Neural cell (in vitro differentiated cells): Measurements from ENCODE around the gene AHRR.

ENCODE experiments used
- EP300 ChIP-seq: fragments of 450-650 bp; conservative IDR thresholded peaks from 2 replicates; pipeline ENCODE4 v1.6.1; 2014; ENCODE audit warnings: antibody characterized with exemption, mild to moderate bottlenecking, moderate library complexity; ENCODE audit not compliant: poor library complexity, severe bottlenecking
- EZH2 ChIP-seq: fragments of 200-600, 300-800 bp; shearing (Covaris generic), sonication (generic); IDR thresholded peaks from 2 replicates; pipeline ENCODE4 v1.6.1; 2014; ENCODE audit warnings: antibody characterized with exemption, low read length, borderline replicate concordance, mild to moderate bottlenecking; ENCODE audit not compliant: insufficient read depth, poor library complexity, severe bottlenecking
- MXI1 ChIP-seq: fragments of 450-650 bp; conservative IDR thresholded peaks from 2 replicates; pipeline ENCODE4 v1.6.1; 2014; ENCODE audit warnings: antibody characterized with exemption, mild to moderate bottlenecking; ENCODE audit not compliant: poor library complexity, severe bottlenecking
- POLR2AphosphoS5 ChIP-seq: IDR thresholded peaks from 2 replicates; pipeline ENCODE4 v1.6.1; 2012
- RAD21 ChIP-seq: fragments of 450-650 bp; conservative IDR thresholded peaks from 2 replicates; pipeline ENCODE4 v1.6.1; 2014; ENCODE audit warnings: antibody characterized with exemption, mild to moderate bottlenecking, moderate library complexity
- TAF1 ChIP-seq: IDR thresholded peaks from 2 replicates; pipeline ENCODE4 v1.6.1; 2012; ENCODE audit warnings: low read depth
- TF ChIP-seq, protein P1 (sequence below): fragments of 450-650 bp; IDR thresholded peaks from 2 replicates; pipeline ENCODE4 v1.5.1; 2014; ENCODE audit warnings: antibody characterized with exemption, mild to moderate bottlenecking, moderate library complexity; ENCODE audit not compliant: poor library complexity, severe bottlenecking
- TF ChIP-seq, protein P2 (sequence below): IDR thresholded peaks from 2 replicates; pipeline ENCODE4 v1.6.1; 2012; ENCODE audit warnings: borderline replicate concordance

- TF ChIP-seq, protein P1, sequence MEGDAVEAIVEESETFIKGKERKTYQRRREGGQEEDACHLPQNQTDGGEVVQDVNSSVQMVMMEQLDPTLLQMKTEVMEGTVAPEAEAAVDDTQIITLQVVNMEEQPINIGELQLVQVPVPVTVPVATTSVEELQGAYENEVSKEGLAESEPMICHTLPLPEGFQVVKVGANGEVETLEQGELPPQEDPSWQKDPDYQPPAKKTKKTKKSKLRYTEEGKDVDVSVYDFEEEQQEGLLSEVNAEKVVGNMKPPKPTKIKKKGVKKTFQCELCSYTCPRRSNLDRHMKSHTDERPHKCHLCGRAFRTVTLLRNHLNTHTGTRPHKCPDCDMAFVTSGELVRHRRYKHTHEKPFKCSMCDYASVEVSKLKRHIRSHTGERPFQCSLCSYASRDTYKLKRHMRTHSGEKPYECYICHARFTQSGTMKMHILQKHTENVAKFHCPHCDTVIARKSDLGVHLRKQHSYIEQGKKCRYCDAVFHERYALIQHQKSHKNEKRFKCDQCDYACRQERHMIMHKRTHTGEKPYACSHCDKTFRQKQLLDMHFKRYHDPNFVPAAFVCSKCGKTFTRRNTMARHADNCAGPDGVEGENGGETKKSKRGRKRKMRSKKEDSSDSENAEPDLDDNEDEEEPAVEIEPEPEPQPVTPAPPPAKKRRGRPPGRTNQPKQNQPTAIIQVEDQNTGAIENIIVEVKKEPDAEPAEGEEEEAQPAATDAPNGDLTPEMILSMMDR, result no peak
- no peak for TF ChIP-seq TAF1
- TF ChIP-seq RAD21, result no peak
- TF ChIP-seq EZH2, result no peak
- TF ChIP-seq, protein P2, sequence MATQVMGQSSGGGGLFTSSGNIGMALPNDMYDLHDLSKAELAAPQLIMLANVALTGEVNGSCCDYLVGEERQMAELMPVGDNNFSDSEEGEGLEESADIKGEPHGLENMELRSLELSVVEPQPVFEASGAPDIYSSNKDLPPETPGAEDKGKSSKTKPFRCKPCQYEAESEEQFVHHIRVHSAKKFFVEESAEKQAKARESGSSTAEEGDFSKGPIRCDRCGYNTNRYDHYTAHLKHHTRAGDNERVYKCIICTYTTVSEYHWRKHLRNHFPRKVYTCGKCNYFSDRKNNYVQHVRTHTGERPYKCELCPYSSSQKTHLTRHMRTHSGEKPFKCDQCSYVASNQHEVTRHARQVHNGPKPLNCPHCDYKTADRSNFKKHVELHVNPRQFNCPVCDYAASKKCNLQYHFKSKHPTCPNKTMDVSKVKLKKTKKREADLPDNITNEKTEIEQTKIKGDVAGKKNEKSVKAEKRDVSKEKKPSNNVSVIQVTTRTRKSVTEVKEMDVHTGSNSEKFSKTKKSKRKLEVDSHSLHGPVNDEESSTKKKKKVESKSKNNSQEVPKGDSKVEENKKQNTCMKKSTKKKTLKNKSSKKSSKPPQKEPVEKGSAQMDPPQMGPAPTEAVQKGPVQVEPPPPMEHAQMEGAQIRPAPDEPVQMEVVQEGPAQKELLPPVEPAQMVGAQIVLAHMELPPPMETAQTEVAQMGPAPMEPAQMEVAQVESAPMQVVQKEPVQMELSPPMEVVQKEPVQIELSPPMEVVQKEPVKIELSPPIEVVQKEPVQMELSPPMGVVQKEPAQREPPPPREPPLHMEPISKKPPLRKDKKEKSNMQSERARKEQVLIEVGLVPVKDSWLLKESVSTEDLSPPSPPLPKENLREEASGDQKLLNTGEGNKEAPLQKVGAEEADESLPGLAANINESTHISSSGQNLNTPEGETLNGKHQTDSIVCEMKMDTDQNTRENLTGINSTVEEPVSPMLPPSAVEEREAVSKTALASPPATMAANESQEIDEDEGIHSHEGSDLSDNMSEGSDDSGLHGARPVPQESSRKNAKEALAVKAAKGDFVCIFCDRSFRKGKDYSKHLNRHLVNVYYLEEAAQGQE, result no peak
- no peak for TF ChIP-seq POLR2AphosphoS5
- TF ChIP-seq EP300, result no peak
- TF ChIP-seq MXI1, result no peak
Observed at GRCh38 chr5:389891-390622, 68.5 kb downstream of the AHRR start.
